ENCODE results near the gene NTRK3. TPM values are rescaled to one million over a fixed set of nuclear protein-coding genes. Genes with fewer than 3 reads are reported as not detected.

NTRK3 gene
- total RNA-seq, 1 donor from 2014 or later: 0.37 TPM

DNA sequence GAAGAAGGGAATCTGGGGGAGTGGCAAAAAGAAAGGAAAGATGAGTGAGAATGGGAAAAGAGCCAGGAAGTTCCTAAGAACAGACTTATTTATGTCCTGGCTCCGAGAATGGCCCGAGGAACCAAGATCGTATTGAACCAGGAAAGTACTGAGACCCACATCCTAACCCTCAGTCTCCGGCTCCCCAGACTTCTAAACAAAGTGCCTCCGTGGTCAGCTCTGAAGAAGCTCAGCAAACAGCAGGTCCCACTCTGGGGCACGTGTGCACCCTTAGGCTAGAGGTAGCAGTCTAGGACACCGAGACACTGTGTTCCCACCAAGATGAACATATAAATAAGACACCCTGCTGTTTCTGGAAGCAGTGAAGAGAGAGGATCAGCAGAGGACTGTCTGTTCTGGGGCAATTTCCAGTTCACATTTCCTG lies 307.4 kb downstream of the NTRK3 start:
- intact Hi-C loops (cut with micrococcal nuclease): no loop called here

DNA sequence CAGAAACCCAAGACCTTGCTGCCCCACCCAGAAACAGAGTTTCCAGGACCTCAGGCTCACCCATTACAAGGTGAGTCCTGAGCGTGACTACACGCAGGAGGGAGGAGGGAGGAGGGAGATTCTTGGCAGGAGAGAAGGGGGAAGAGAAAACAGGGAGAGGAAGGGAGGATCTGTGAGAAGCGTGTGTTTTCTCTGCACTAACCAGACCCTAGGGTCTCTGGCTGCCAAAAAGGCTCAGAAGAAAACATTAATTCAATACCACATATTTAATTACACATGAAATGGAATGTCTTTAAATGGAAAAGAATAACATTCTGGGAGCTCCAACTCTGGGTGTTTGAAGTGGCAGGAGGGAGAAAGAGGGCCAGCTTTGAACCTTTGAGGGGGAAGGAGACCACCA lies 309.0 kb downstream of the NTRK3 start:
- intact Hi-C loops (cut with micrococcal nuclease): no loop called here

DNA sequence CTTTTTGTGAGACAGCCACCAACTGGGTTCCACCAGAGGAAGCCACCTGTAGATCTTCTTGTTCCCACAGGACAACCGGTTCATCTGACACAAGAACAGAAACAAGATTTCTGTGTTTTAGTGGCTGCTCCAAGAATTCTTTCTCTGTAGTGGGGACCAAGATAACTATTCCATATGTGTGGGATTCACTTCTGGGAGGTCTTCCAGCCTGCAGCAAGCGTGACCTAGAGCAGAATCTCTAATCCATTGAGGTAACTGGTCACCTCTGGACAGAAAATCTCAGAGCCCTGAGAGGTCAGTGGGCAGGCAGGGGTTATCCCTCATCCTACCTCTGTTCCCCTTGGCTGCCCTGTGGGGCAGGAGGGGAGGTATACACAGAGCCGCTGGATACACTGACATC lies 311.3 kb downstream of the NTRK3 start:
- intact Hi-C loops (cut with micrococcal nuclease): no loop called here

- intact Hi-C loops (cut with micrococcal nuclease): no loop called here
These were observed 311.8 kb downstream of the NTRK3 start for GRCh38 chr15:87944691-87945090.

GRCh38 chr15:87944050-87944449 lies 312.5 kb downstream of the NTRK3 start:
- intact Hi-C loops (cut with micrococcal nuclease): no loop called here

DNA sequence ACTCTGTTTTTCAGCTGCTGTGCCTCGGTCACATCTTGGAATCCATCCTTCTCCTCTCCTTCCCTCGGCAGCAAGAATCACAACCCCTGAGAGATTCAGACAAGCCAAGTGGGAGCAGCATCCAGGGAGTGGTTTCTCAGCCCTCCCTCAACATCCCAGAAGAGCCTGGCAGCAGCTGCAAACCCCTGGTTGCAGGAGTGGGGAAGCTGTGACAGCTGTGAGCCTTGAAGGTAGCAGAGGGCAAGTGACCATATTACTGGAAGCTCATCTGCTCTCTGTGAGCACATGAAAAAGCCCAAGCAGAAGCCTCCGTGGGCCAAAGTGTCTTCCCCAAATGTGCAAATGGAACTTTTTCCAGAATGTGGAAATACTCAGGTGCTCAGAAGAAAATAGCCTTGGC lies 312.9 kb downstream of the NTRK3 start:
- intact Hi-C loops (cut with micrococcal nuclease): no loop called here

- intact Hi-C loops (cut with micrococcal nuclease): no loop called here
These were observed 314.2 kb downstream of the NTRK3 start for GRCh38 chr15:87942316-87942715.

- intact Hi-C loops (cut with micrococcal nuclease): no loop called here
These were observed 314.9 kb downstream of the NTRK3 start for GRCh38 chr15:87941606-87942005.

- intact Hi-C loops (cut with micrococcal nuclease): no loop called here
These were observed 315.8 kb downstream of the NTRK3 start for GRCh38 chr15:87940768-87941167.

DNA sequence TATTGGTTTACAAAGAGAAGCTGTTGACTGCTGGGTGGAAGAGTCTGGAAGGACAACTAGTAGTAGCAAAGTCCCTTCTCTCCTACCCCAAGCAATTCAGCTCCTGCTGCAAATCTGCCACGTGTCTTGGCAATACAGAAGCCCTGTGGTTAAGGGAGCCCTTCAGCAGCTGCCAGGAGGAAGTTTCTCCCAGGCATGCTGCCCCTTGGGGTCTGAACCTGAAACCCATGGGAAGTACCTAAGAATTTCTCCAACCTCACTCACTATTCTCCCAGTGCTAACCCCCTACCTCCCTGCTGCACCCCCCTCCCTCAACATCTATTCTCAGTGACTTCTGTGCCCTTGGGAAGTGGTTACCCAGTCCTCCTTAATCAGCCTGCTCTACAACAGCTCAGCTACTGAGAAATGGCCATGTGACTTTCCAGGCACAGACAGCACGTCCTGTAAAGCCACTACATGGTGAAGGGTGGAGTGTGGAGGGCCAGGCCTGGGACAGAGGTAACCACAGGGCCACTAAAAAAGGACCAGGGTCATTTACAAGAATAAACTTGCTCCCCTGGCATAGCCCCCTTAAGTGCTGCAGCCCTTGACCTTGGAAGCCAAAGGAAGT lies 316.6 kb downstream of the NTRK3 start:
- intact Hi-C loops (cut with micrococcal nuclease): no loop called here

DNA sequence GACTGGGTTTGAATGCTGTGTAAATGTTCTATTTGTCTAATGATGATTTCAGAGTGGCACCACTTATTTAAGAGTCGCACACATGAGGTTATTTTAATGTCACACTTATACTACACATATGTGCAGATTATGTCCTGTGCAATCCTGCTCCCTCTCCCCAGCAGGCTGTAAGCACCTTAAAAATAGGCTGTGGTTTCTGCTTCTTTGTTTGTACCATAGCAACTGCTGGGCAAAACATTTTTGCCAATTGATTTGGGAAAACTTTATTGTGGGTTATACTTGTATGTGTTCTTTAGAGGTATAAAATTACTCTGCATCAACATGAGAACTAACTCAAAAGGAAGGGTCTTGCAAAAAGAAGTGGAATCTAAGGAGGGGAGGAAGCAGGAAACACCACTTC lies 318.5 kb downstream of the NTRK3 start:
- intact Hi-C loops (cut with micrococcal nuclease): no loop called here

DNA sequence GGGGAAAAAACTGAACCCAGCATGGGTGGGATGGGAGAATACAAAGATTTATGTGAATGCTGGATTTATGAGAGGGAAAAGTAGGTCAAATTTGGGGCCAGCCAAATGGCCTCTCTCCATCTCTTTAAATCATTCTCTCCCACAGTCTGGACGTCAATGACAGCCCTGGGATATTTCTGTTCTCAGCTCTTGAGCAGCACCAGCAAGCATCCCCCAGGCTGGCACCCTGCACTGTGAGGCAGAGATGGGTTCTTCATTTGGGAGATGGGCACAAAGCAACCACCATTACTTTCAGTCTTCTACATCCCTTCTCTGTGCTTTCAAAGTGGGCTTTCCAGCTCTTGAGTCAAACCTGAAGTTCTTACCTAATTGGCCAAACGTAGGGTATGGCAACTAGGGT lies 321.0 kb downstream of the NTRK3 start:
- intact Hi-C loops (cut with micrococcal nuclease): no loop called here

GRCh38 chr15:87931584-87931983 lies 325.0 kb downstream of the NTRK3 start:
- intact Hi-C loops (cut with micrococcal nuclease): no loop called here

- intact Hi-C loops (cut with micrococcal nuclease): no loop called here
These were observed 326.1 kb downstream of the NTRK3 start for GRCh38 chr15:87930457-87930856.

DNA sequence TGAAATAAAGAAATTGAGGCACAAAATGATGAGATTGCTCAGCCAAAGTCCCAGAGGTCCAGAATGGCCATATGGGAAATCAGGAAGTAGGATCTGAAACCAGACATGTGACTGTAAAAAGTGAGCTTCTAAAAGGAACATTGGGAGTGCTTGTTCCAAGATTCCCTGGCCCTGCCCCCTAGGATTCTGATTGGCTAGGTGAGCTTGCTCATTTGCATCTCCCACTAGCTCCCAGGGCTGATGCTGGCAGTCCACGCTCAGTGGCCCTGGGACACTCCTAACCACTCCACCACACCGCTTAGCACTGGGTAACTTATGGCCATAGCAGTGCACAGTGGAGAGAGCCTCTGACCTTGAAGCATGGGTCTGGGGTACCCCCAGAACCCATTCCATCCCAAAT lies 326.7 kb downstream of the NTRK3 start:
- intact Hi-C loops (cut with micrococcal nuclease): no loop called here

DNA sequence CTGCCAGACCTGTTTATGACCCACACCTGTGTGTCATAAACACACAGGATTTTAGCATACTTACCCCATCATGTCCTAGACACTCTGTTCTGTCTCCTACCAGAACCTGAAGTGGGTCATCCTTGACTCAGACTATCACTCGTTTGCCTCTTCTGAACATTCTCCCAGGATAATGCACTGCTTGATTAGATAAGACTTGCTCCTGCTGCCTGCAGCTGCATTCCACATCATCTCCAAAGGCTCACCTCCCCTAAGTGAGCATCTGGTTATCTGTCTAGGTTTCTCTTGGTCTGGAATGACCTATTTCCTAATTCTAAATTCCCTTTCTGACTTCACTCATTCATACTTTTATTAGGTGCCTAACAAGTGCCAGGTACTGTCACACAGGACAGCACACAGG lies 332.1 kb downstream of the NTRK3 start:
- intact Hi-C loops (cut with micrococcal nuclease): no loop called here

- intact Hi-C loops (cut with micrococcal nuclease): no loop called here
These were observed 337.5 kb downstream of the NTRK3 start for GRCh38 chr15:87919064-87919463.

DNA sequence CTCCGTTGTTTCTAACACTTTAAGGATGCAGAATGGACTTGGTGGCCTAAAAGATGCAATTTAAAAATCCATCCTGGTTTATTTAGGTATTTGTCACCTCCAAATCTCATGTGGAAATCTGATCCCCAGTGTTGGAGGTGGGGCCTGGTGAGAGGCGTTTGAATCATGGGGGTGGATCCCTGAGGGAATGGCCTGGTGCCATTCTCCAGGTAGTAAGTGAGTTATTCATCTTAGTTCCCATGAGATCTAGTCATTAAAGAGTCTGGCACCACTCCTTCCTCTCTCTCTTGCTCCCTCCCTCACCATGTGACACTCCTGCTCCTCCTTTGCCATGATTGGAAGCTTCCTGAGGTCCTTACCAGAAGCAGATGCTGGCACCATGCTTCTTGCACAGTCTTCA lies 339.1 kb downstream of the NTRK3 start:
- intact Hi-C loops (cut with micrococcal nuclease): no loop called here

DNA sequence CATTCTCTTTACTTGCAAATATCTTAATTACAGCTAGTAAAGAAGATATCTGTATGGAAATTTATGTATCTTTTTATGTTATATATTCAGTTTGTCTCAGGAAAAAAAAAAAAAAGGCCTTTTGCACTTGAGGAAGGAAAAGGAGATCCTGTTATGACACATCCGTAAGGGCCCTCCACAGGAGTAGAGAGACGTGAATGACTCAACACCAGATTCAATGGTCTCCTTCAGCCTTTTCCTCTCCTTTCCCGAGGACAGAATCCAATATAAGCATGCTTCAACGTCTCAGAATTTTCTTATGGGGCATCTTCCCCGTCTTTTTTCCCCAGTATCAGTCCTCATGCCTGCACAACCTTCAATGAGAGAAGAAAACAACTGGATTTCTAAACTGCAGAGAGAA lies 340.3 kb downstream of the NTRK3 start:
- intact Hi-C loops (cut with micrococcal nuclease): no loop called here

DNA sequence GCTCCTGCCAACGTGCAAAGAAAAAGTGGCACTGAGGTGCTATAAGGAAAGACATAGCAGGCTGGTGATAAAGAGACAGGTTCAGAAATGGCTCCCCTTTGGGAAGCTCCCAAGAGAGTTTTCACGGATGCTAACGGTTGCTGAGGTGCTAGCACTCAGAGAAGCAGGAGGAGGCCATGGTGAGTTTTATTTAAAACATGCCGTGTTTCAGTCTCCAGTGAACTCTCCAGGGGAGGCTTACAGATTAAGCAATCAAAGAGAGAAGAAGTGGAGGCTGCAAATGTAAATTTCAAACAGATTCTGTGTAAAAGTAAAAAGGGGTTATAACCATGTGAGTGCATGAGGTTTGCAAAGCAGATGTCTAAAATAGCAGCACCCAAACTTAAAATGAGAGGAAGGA lies 346.2 kb downstream of the NTRK3 start:
- intact Hi-C loops (cut with micrococcal nuclease): no loop called here

DNA sequence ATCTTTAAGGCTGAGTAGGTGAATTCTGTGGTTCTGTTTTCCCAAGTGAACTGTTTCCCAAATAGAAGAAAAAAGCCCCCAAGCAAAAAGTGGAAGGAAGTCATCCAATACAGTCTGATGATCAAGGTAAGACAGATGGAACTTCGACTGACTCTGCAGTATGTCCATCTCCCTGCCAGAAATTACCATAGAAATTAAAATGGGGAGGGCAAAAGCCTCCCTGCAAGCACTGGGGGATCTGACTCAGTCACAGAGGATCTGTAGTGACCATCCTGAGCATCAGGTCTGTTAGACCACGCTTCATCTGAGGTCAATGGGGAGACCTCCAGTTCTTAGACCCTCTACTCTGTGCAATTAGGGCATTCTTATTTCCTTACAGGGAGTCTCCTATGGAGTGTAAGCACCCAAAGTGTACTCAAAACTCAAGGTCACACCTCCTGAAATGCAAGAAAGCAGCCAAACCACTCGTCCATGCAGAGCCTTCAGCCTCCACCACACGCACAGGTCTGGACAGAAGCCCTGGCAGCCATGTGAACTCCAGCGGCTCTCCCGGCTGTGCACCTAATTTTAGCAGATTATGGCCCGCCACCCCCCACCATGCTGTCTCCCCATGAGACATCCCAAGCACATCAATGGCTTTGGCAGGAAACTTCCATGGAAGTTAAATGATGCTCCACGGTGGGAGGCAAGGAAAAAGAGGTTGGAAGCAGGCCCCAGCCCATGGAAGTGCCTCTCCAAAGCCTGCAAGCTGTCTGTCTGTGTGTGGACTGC lies 348.7 kb downstream of the NTRK3 start:
- intact Hi-C loops (cut with micrococcal nuclease): no loop called here

DNA sequence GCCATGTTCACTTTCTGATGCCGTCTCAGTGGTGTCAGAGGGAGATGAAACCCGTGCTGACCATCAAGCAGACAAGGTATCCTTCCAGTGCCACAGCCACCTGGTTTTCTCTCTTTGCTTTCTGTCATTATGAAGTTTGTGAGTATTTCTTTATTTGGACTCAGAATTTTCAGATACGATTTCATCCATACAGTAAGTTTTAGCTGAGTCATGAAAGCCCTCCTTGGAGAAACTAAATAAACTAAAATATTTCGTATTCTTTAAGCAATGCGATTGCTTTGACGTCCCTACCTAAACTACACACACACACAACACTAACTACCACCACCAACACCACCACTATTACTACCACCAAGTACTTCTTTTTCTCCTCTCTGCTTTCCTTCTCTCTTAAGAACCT lies 350.1 kb downstream of the NTRK3 start:
- intact Hi-C loops (cut with micrococcal nuclease): no loop called here

GRCh38 chr15:87902772-87903426 lies 353.6 kb downstream of the NTRK3 start:
- intact Hi-C loops (cut with micrococcal nuclease): no loop called here

Measured in T-helper 1 cell treated with Interleukin-12 subunit alpha and Interleukin-12 subunit beta and Interleukin-4 antibody, amounts not matched to agents 30 ng/mL and 1 ng/mL, for 36 hours (primary cell).